GM18909 (cell line): ENCODE data around the gene CD276.
"Not testable (repeated sequence)": the region's sequence is repeated elsewhere in the genome, so short reads cannot be mapped to it uniquely, and the experiment has no call there.

Experiments used
- ATAC-seq: cut with Tn5 transposase; IDR thresholded peaks from one replicate; pipeline ENCODE4 v1.9.1; 2021; ENCODE audit warnings: mild to moderate bottlenecking; ENCODE audit not compliant: unreplicated experiment, poor library complexity

CD276 gene

GRCh38 chr15:73683257-73683776, 866 bp upstream of the CD276 start:
- ATAC-seq, result no peak

GRCh38 chr15:73684581-73685455, 635 bp downstream of the CD276 start:
- no peak for ATAC-seq

- no peak for ATAC-seq
Measured at GRCh38 chr15:73685981-73686380, 1.8 kb downstream of the CD276 start.

GRCh38 chr15:73686781-73687256, 2.6 kb downstream of the CD276 start:
- no peak for ATAC-seq

GRCh38 chr15:73687351-73687750, 3.2 kb downstream of the CD276 start:
- no peak for ATAC-seq

GRCh38 chr15:73688455-73688854, 4.3 kb downstream of the CD276 start:
- no peak for ATAC-seq

GRCh38 chr15:73691396-73691795, 7.2 kb downstream of the CD276 start:
- no peak for ATAC-seq

- ATAC-seq, result no peak
Measured at GRCh38 chr15:73694419-73694818, 10.2 kb downstream of the CD276 start.

- no peak for ATAC-seq
Measured at GRCh38 chr15:73695773-73696640, 11.8 kb downstream of the CD276 start.

GRCh38 chr15:73696641-73697001, 12.4 kb downstream of the CD276 start:
- peak; percentile 13 for ATAC-seq

GRCh38 chr15:73697033-73697467, 12.9 kb downstream of the CD276 start:
- ATAC-seq, result peak; percentile 70

GRCh38 chr15:73699249-73700040, 15.3 kb downstream of the CD276 start:
- no peak for ATAC-seq

GRCh38 chr15:73700041-73700842, 16.1 kb downstream of the CD276 start:
- ATAC-seq, result no peak

- ATAC-seq, result not testable (repeated sequence)
Measured at GRCh38 chr15:73702311-73703239, 18.4 kb downstream of the CD276 start.

GRCh38 chr15:73703601-73704000, 19.4 kb downstream of the CD276 start:
- ATAC-seq, result not testable (repeated sequence)

GRCh38 chr15:73704142-73704868, 20.1 kb downstream of the CD276 start:
- ATAC-seq, result not testable (repeated sequence)

GRCh38 chr15:73704869-73705645, 20.9 kb downstream of the CD276 start:
- no peak for ATAC-seq
